HG02970 (cell line): Measurements from ENCODE around the gene TBX10.

Experiments used
- ATAC-seq: cut with Tn5 transposase; IDR thresholded peaks from one replicate; pipeline ENCODE4 v1.9.1; 2021; ENCODE audit warnings: mild to moderate bottlenecking, moderate library complexity, moderate number of reproducible peaks; ENCODE audit not compliant: unreplicated experiment, low FRiP score

TBX10 gene

DNA sequence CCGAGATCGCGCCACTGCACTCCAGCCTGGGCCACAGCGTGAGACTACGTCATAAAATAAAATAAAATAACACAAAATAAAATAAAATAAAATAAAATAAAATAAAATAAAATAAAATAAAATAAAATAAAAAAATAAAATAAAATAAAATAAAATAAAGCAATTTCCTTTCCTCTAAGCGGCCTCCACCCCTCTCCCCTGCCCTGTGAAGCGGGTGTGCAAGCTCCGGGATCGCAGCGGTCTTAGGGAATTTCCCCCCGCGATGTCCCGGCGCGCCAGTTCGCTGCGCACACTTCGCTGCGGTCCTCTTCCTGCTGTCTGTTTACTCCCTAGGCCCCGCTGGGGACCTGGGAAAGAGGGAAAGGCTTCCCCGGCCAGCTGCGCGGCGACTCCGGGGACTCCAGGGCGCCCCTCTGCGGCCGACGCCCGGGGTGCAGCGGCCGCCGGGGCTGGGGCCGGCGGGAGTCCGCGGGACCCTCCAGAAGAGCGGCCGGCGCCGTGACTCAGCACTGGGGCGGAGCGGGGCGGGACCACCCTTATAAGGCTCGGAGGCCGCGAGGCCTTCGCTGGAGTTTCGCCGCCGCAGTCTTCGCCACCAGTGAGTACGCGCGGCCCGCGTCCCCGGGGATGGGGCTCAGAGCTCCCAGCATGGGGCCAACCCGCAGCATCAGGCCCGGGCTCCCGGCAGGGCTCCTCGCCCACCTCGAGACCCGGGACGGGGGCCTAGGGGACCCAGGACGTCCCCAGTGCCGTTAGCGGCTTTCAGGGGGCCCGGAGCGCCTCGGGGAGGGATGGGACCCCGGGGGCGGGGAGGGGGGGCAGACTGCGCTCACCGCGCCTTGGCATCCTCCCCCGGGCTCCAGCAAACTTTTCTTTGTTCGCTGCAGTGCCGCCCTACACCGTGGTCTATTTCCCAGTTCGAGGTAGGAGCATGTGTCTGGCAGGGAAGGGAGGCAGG, 56.0 kb downstream of the TBX10 start, which contains the start of gene GSTP1:
GSTP1 (plus strand) TSS at position 566 of the 958 bp plus-strand sequence; CDS start at position 598, 32 bp downstream.
- peak; percentile 56 for ATAC-seq

DNA sequence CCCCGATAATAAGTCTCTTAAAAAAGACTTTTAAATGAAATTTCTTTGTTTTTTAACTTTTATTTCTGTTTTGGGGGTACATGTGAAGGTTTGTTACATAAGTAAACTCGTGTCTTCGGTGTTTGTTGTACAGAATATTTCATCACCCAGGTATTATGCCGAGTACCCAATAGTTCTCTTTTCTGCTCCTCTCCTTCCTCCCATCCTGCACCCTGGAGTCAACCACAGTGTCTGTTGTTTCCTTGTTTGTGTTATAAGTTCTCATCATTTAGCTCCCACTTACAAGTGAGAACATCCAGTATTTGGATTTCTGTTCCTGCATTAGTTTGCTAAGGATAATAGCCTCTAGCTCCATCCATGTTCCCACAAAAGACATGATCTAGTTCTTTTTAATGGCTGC, 57.6 kb downstream of the TBX10 start:
- no peak for ATAC-seq

DNA sequence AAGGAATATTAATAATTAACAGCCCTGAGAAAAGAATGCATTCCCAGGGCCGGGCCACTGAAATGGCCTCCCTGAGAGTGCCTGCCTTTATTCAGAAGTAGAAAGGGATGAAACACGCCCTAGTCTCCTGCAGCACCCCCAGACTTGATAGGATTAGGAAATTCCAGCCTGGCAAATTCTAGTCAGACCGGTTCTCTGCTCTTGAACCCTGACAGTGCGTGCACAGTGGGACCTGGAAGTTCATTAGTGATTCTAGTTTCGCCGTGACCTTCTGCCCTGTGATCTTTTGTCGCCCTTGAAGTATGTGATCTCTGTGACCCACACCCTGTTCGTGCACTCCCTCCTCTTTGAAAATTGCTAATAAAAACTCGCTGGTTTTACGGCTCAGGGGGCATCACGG, 58.1 kb downstream of the TBX10 start:
- no peak for ATAC-seq
